ENCODE results near the gene TMED10.
A peak's percentile ranks its signal among the peaks of the same experiment; 100 is the strongest.

Gene TMED10

GRCh38 chr14:75139185-75139584 lies 37.2 kb downstream of the TMED10 start:
- DNase-seq: no peak
- no peak overlapping the region for H3K27ac ChIP-seq (ENCODE audit: insufficient read depth in 1 of 2, low read depth in 1 of 2, low read length in 2 of 2, poor library complexity in 1 of 2, severe bottlenecking in 2 of 2)
- WGBS (ENCODE audit: insufficient coverage): 100% methylated on average over 2 of the region's 2 CpGs
- ChIA-PET POLR2A (interaction anchor here (0.6 to 1.0 kb wide), 2 partner anchors 33 to 110 kb away, joined by 3 read pairs; no protein-coding TSS in a partner anchor), CTCF (interaction anchor here (0.9 to 11.2 kb wide), 9 partner anchors 9 to 387 kb away, joined by 3 to 122 read pairs (median 3); partner anchors contain the start of gene NEK9)
- H3K4me1 ChIP-seq (ENCODE audit: control extremely low read depth in 1 of 4, control insufficient read depth in 4 of 4, insufficient read depth in 4 of 4, low read length in 3 of 4): peaks cover 10 to 29% (median 20%) of the 10 kb centered on the region in 4 experiments
- no peaks in the 10 kb centered on the region for H3K9me3 ChIP-seq (ENCODE audit: control extremely low read depth in 1 of 5, control insufficient read depth in 4 of 5, insufficient read depth in 2 of 5, low read depth in 1 of 5, low read length in 4 of 5)
- peaks cover 7 to 18% (median 14%) of the 10 kb centered on the region in 4 experiments for H3K36me3 ChIP-seq (ENCODE audit: control insufficient read depth in 4 of 4, insufficient read depth in 4 of 4, low read length in 3 of 4)
- H3K27me3 ChIP-seq (replicated peaks in 2 of 5; ENCODE audit: control insufficient read depth in 4 of 5, insufficient read depth in 5 of 5, low read length in 4 of 5): no peaks in the 10 kb centered on the region
- peak overlapping the region in 1 of 7 experiments; percentile 48 for H3K4me3 ChIP-seq (ENCODE audit: control insufficient read depth in 1 of 7, extremely low read depth in 1 of 7, insufficient read depth in 4 of 7, low read depth in 2 of 7, low read length in 6 of 7)

GRCh38 chr14:75138492-75138891 lies 37.9 kb downstream of the TMED10 start:
- no CpG with 5 or more reads among the region's 1 CpG for whole genome bisulfite sequencing (ENCODE audit: insufficient coverage)
- Histone ChIP-seq H3K27me3 (replicated peaks in 2 of 5; ENCODE audit: control insufficient read depth in 4 of 5, insufficient read depth in 5 of 5, low read length in 4 of 5) (no peaks in the 10 kb centered on the region), H3K9me3 (ENCODE audit: control extremely low read depth in 1 of 5, control insufficient read depth in 4 of 5, insufficient read depth in 2 of 5, low read depth in 1 of 5, low read length in 4 of 5) (peaks cover 0 to 2% (median 0%) of the 10 kb centered on the region in 5 experiments), H3K4me3 (ENCODE audit: control insufficient read depth in 1 of 7, extremely low read depth in 1 of 7, insufficient read depth in 4 of 7, low read depth in 2 of 7, low read length in 6 of 7) (peak overlapping the region in 3 of 7 experiments; percentile 26 to 48 (median 45)), H3K4me1 (ENCODE audit: control extremely low read depth in 1 of 4, control insufficient read depth in 4 of 4, insufficient read depth in 4 of 4, low read length in 3 of 4) (peaks cover 10 to 29% (median 20%) of the 10 kb centered on the region in 4 experiments), H3K36me3 (ENCODE audit: control insufficient read depth in 4 of 4, insufficient read depth in 4 of 4, low read length in 3 of 4) (peaks cover 12 to 24% (median 18%) of the 10 kb centered on the region in 4 experiments), H3K27ac (ENCODE audit: insufficient read depth in 1 of 2, low read depth in 1 of 2, low read length in 2 of 2, poor library complexity in 1 of 2, severe bottlenecking in 2 of 2) (peak overlapping the region in 1 of 2 experiments; percentile 43)
- CTCF ChIA-PET: interaction anchor here (0.7 to 11.2 kb wide), 11 partner anchors 10 to 388 kb away, joined by 3 to 122 read pairs (median 3); partner anchors contain the start of gene NEK9
- peak; percentile 45 to 68 (median 66) for DNase-seq
- POLR2A ChIA-PET: interaction anchor here (0.6 to 1.0 kb wide), 4 partner anchors 34 to 138 kb away, joined by 3 read pairs; no protein-coding TSS in a partner anchor

- POLR2A ChIA-PET: interaction anchor here (0.6 to 0.7 kb wide), 2 partner anchors 27 to 150 kb away, joined by 3 to 4 read pairs; no protein-coding TSS in a partner anchor
- Histone ChIP-seq H3K4me3 (ENCODE audit: control insufficient read depth in 1 of 7, extremely low read depth in 1 of 7, insufficient read depth in 4 of 7, low read depth in 2 of 7, low read length in 6 of 7) (no peak overlapping the region), H3K27ac (ENCODE audit: insufficient read depth in 1 of 2, low read depth in 1 of 2, low read length in 2 of 2, poor library complexity in 1 of 2, severe bottlenecking in 2 of 2) (no peak overlapping the region), H3K9me3 (ENCODE audit: control extremely low read depth in 1 of 5, control insufficient read depth in 4 of 5, insufficient read depth in 2 of 5, low read depth in 1 of 5, low read length in 4 of 5) (peaks cover 0 to 2% (median 0%) of the 10 kb centered on the region in 5 experiments), H3K36me3 (ENCODE audit: control insufficient read depth in 4 of 4, insufficient read depth in 4 of 4, low read length in 3 of 4) (peaks cover 13 to 30% (median 19%) of the 10 kb centered on the region in 4 experiments), H3K4me1 (ENCODE audit: control extremely low read depth in 1 of 4, control insufficient read depth in 4 of 4, insufficient read depth in 4 of 4, low read length in 3 of 4) (peaks cover 7 to 20% (median 15%) of the 10 kb centered on the region in 4 experiments), H3K27me3 (replicated peaks in 2 of 5; ENCODE audit: control insufficient read depth in 4 of 5, insufficient read depth in 5 of 5, low read length in 4 of 5) (no peaks in the 10 kb centered on the region)
- 93% methylated on average over 6 of the region's 6 CpGs for WGBS (ENCODE audit: insufficient coverage)
- CTCF ChIA-PET: interaction anchor here (0.6 to 11.2 kb wide), 9 partner anchors 9 to 355 kb away, joined by 3 to 122 read pairs (median 4); no protein-coding TSS in a partner anchor
- no peak for DNase-seq
Observed at GRCh38 chr14:75134644-75135043, 41.8 kb downstream of the TMED10 start.

GRCh38 chr14:75133597-75133996 lies 42.8 kb downstream of the TMED10 start:
- no CpG with 5 or more reads among the region's 2 CpGs for WGBS (ENCODE audit: insufficient coverage)
- H3K27ac ChIP-seq (ENCODE audit: insufficient read depth in 1 of 2, low read depth in 1 of 2, low read length in 2 of 2, poor library complexity in 1 of 2, severe bottlenecking in 2 of 2): no peak overlapping the region
- POLR2A ChIA-PET: no interaction called here
- H3K4me1 ChIP-seq (ENCODE audit: control extremely low read depth in 1 of 4, control insufficient read depth in 4 of 4, insufficient read depth in 4 of 4, low read length in 3 of 4): peaks cover 4 to 16% (median 8%) of the 10 kb centered on the region in 4 experiments
- peaks cover 0 to 2% (median 0%) of the 10 kb centered on the region in 5 experiments for H3K9me3 ChIP-seq (ENCODE audit: control extremely low read depth in 1 of 5, control insufficient read depth in 4 of 5, insufficient read depth in 2 of 5, low read depth in 1 of 5, low read length in 4 of 5)
- H3K36me3 ChIP-seq (ENCODE audit: control insufficient read depth in 4 of 4, insufficient read depth in 4 of 4, low read length in 3 of 4): peaks cover 13 to 30% (median 19%) of the 10 kb centered on the region in 4 experiments
- no peak for DNase-seq
- no peaks in the 10 kb centered on the region for H3K27me3 ChIP-seq (replicated peaks in 2 of 5; ENCODE audit: control insufficient read depth in 4 of 5, insufficient read depth in 5 of 5, low read length in 4 of 5)
- CTCF ChIA-PET: interaction anchor here (0.6 to 11.2 kb wide), 3 partner anchors 10 to 170 kb away, joined by 3 to 122 read pairs (median 106); no protein-coding TSS in a partner anchor
- no peak overlapping the region for H3K4me3 ChIP-seq (ENCODE audit: control insufficient read depth in 1 of 7, extremely low read depth in 1 of 7, insufficient read depth in 4 of 7, low read depth in 2 of 7, low read length in 6 of 7)

- Histone ChIP-seq H3K27ac (ENCODE audit: insufficient read depth in 1 of 2, low read depth in 1 of 2, low read length in 2 of 2, poor library complexity in 1 of 2, severe bottlenecking in 2 of 2) (no peak overlapping the region), H3K36me3 (ENCODE audit: control insufficient read depth in 4 of 4, insufficient read depth in 4 of 4, low read length in 3 of 4) (peaks cover 13 to 30% (median 19%) of the 10 kb centered on the region in 4 experiments), H3K9me3 (ENCODE audit: control extremely low read depth in 1 of 5, control insufficient read depth in 4 of 5, insufficient read depth in 2 of 5, low read depth in 1 of 5, low read length in 4 of 5) (peaks cover 0 to 2% (median 0%) of the 10 kb centered on the region in 5 experiments), H3K27me3 (replicated peaks in 2 of 5; ENCODE audit: control insufficient read depth in 4 of 5, insufficient read depth in 5 of 5, low read length in 4 of 5) (no peaks in the 10 kb centered on the region), H3K4me3 (ENCODE audit: control insufficient read depth in 1 of 7, extremely low read depth in 1 of 7, insufficient read depth in 4 of 7, low read depth in 2 of 7, low read length in 6 of 7) (no peak overlapping the region), H3K4me1 (ENCODE audit: control extremely low read depth in 1 of 4, control insufficient read depth in 4 of 4, insufficient read depth in 4 of 4, low read length in 3 of 4) (peaks cover 0 to 17% (median 4%) of the 10 kb centered on the region in 4 experiments)
- POLR2A ChIA-PET: interaction anchor here (0.7 kb wide), 2 partner anchors 361 to 407 kb away, joined by 6 to 8 read pairs; no protein-coding TSS in a partner anchor
- DNase-seq: peak; percentile 78 to 85 (median 80)
- WGBS (ENCODE audit: insufficient coverage): 0% methylated on average over 1 of the region's 4 CpGs
- CTCF ChIA-PET: interaction anchor here (0.6 to 10.0 kb wide), 10 partner anchors 8 to 364 kb away, joined by 3 to 210 read pairs (median 4); no protein-coding TSS in a partner anchor
Observed at GRCh38 chr14:75132382-75133086, 43.9 kb downstream of the TMED10 start.

- Histone ChIP-seq H3K27ac (ENCODE audit: insufficient read depth in 1 of 2, low read depth in 1 of 2, low read length in 2 of 2, poor library complexity in 1 of 2, severe bottlenecking in 2 of 2) (no peak overlapping the region), H3K36me3 (ENCODE audit: control insufficient read depth in 4 of 4, insufficient read depth in 4 of 4, low read length in 3 of 4) (peaks cover 0 to 8% (median 4%) of the 10 kb centered on the region in 4 experiments), H3K9me3 (ENCODE audit: control extremely low read depth in 1 of 5, control insufficient read depth in 4 of 5, insufficient read depth in 2 of 5, low read depth in 1 of 5, low read length in 4 of 5) (no peaks in the 10 kb centered on the region), H3K4me1 (ENCODE audit: control extremely low read depth in 1 of 4, control insufficient read depth in 4 of 4, insufficient read depth in 4 of 4, low read length in 3 of 4) (peaks cover 8 to 52% (median 33%) of the 10 kb centered on the region in 4 experiments), H3K27me3 (replicated peaks in 2 of 5; ENCODE audit: control insufficient read depth in 4 of 5, insufficient read depth in 5 of 5, low read length in 4 of 5) (no peaks in the 10 kb centered on the region), H3K4me3 (ENCODE audit: control insufficient read depth in 1 of 7, extremely low read depth in 1 of 7, insufficient read depth in 4 of 7, low read depth in 2 of 7, low read length in 6 of 7) (no peak overlapping the region)
- CTCF ChIA-PET: interaction anchor here (0.6 to 10.0 kb wide), 4 partner anchors 9 to 175 kb away, joined by 3 to 210 read pairs (median 5); no protein-coding TSS in a partner anchor
- DNase-seq: no peak
- POLR2A ChIA-PET: no interaction called here
- 96% methylated on average over 3 of the region's 5 CpGs for WGBS (ENCODE audit: insufficient coverage)
Observed at GRCh38 chr14:75128596-75128990, 47.8 kb downstream of the TMED10 start.
